ENCODE results near the gene CNOT3. TPM values are rescaled to one million over a fixed set of nuclear protein-coding genes. Genes with fewer than 3 reads are reported as not detected.

The CNOT3 gene
- total and polyA plus RNA-seq, 2 of the 13 experiments (the other 11 are each of a cell fraction or from before 2014, with no cell fraction given): 4.3 to 5.8 TPM

DNA sequence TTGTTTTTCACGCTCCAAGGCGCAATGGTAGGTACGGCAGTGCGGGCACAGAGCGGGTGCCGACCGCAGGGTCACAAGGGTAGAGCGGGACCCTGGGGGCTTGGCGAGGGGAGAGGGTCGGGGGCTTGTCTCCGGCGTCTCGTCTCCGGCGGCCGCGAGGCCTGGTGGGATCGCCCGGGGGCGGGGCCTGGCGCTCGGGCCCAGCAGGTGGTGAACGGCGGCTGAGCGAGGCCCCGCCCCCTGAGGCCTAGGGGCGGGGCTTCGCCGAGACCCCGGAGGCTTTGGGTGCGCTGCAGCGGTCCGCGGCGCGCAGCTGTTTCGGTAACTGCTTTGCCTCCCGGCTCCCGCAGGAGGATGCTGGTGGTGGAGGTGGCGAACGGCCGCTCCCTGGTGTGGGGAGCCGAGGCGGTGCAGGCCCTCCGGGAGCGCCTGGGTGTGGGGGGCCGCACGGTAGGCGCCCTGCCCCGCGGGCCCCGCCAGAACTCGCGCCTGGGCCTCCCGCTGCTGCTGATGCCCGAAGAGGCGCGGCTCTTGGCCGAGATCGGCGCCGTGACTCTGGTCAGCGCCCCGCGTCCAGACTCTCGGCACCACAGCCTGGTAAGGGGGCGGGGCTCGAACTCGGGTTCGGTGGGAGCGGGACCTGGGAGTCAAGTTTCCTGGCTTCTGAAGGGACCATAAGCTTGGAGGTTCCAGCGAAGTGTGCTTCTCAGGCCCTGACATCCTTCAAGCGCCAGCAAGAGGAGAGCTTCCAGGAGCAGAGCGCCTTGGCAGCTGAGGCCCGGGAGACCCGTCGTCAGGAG, 53.6 kb downstream of the CNOT3 start, which contains the start of gene TSEN34 (continued):
- TF ChIP-seq, protein P1, sequence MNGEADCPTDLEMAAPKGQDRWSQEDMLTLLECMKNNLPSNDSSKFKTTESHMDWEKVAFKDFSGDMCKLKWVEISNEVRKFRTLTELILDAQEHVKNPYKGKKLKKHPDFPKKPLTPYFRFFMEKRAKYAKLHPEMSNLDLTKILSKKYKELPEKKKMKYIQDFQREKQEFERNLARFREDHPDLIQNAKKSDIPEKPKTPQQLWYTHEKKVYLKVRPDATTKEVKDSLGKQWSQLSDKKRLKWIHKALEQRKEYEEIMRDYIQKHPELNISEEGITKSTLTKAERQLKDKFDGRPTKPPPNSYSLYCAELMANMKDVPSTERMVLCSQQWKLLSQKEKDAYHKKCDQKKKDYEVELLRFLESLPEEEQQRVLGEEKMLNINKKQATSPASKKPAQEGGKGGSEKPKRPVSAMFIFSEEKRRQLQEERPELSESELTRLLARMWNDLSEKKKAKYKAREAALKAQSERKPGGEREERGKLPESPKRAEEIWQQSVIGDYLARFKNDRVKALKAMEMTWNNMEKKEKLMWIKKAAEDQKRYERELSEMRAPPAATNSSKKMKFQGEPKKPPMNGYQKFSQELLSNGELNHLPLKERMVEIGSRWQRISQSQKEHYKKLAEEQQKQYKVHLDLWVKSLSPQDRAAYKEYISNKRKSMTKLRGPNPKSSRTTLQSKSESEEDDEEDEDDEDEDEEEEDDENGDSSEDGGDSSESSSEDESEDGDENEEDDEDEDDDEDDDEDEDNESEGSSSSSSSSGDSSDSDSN (CRISPR knock-in tag; IDR thresholded peaks at IDR 0.05): peak; percentile 90; the same call in 1 of the 2 replicates
- TF ChIP-seq, protein P2, sequence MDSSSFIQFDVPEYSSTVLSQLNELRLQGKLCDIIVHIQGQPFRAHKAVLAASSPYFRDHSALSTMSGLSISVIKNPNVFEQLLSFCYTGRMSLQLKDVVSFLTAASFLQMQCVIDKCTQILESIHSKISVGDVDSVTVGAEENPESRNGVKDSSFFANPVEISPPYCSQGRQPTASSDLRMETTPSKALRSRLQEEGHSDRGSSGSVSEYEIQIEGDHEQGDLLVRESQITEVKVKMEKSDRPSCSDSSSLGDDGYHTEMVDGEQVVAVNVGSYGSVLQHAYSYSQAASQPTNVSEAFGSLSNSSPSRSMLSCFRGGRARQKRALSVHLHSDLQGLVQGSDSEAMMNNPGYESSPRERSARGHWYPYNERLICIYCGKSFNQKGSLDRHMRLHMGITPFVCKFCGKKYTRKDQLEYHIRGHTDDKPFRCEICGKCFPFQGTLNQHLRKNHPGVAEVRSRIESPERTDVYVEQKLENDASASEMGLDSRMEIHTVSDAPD (CRISPR knock-in tag; IDR thresholded peaks at IDR 0.05): peak; percentile 60
- TF ChIP-seq MATR3 (CRISPR knock-in tag; IDR thresholded peaks at IDR 0.05) (no peak), TSC22D2 (CRISPR knock-in tag; IDR thresholded peaks at IDR 0.05; ENCODE audit: borderline replicate concordance) (0 out of 2 replicates have a peak, but pooled peaks have one; percentile 9), CCAR2 (optimal IDR thresholded peaks at IDR 0.05; ENCODE audit: low read depth, low read length) (no peak), NBN (conservative IDR thresholded peaks at IDR 0.05) (no peak), NFATC3 (CRISPR knock-in tag; IDR thresholded peaks at IDR 0.05) (no peak), BRD4 (CRISPR knock-in tag; IDR thresholded peaks at IDR 0.05) (peak; percentile 44; the same call in 1 of the 2 replicates), PRMT3 (CRISPR knock-in tag; IDR thresholded peaks at IDR 0.05; ENCODE audit: borderline replicate concordance, low read depth) (no peak), ZNF329 (CRISPR knock-in tag; IDR thresholded peaks at IDR 0.05; ENCODE audit: low read depth) (0 out of 2 replicates have a peak, but pooled peaks have one; percentile 17)
- TF ChIP-seq, protein P3, sequence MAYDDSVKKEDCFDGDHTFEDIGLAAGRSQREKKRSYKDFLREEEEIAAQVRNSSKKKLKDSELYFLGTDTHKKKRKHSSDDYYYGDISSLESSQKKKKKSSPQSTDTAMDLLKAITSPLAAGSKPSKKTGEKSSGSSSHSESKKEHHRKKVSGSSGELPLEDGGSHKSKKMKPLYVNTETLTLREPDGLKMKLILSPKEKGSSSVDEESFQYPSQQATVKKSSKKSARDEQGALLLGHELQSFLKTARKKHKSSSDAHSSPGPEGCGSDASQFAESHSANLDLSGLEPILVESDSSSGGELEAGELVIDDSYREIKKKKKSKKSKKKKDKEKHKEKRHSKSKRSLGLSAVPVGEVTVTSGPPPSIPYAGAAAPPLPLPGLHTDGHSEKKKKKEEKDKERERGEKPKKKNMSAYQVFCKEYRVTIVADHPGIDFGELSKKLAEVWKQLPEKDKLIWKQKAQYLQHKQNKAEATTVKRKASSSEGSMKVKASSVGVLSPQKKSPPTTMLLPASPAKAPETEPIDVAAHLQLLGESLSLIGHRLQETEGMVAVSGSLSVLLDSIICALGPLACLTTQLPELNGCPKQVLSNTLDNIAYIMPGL (CRISPR knock-in tag; IDR thresholded peaks at IDR 0.05; ENCODE audit: borderline replicate concordance in 1 of 2, low read depth in 1 of 2): peak in 1 of 2 experiments; percentile 71; a peak in 3 of 4 replicates
- TF ChIP-seq, protein P4, sequence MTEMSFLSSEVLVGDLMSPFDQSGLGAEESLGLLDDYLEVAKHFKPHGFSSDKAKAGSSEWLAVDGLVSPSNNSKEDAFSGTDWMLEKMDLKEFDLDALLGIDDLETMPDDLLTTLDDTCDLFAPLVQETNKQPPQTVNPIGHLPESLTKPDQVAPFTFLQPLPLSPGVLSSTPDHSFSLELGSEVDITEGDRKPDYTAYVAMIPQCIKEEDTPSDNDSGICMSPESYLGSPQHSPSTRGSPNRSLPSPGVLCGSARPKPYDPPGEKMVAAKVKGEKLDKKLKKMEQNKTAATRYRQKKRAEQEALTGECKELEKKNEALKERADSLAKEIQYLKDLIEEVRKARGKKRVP (CRISPR knock-in tag; IDR thresholded peaks at IDR 0.05): 0 out of 4 replicates have a peak, but pooled peaks of 1 of the 2 experiments have one; percentile 34
- TF ChIP-seq, protein P5, sequence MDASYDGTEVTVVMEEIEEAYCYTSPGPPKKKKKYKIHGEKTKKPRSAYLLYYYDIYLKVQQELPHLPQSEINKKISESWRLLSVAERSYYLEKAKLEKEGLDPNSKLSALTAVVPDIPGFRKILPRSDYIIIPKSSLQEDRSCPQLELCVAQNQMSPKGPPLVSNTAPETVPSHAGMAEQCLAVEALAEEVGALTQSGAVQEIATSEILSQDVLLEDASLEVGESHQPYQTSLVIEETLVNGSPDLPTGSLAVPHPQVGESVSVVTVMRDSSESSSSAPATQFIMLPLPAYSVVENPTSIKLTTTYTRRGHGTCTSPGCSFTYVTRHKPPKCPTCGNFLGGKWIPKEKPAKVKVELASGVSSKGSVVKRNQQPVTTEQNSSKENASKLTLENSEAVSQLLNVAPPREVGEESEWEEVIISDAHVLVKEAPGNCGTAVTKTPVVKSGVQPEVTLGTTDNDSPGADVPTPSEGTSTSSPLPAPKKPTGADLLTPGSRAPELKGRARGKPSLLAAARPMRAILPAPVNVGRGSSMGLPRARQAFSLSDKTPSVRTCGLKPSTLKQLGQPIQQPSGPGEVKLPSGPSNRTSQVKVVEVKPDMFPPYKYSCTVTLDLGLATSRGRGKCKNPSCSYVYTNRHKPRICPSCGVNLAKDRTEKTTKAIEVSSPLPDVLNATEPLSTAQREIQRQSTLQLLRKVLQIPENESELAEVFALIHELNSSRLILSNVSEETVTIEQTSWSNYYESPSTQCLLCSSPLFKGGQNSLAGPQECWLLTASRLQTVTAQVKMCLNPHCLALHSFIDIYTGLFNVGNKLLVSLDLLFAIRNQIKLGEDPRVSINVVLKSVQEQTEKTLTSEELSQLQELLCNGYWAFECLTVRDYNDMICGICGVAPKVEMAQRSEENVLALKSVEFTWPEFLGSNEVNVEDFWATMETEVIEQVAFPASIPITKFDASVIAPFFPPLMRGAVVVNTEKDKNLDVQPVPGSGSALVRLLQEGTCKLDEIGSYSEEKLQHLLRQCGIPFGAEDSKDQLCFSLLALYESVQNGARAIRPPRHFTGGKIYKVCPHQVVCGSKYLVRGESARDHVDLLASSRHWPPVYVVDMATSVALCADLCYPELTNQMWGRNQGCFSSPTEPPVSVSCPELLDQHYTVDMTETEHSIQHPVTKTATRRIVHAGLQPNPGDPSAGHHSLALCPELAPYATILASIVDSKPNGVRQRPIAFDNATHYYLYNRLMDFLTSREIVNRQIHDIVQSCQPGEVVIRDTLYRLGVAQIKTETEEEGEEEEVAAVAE (CRISPR knock-in tag; IDR thresholded peaks at IDR 0.05; ENCODE audit: borderline replicate concordance): no peak

All from HepG2 (cell line).